Measurements from ENCODE around the gene ISCA2. TPM values are rescaled to one million over a fixed set of nuclear protein-coding genes. Genes with fewer than 3 reads are reported as not detected.

Gene ISCA2
- total RNA-seq, 2 donors from 2014 or later = 29.9 to 34.2 TPM

DNA sequence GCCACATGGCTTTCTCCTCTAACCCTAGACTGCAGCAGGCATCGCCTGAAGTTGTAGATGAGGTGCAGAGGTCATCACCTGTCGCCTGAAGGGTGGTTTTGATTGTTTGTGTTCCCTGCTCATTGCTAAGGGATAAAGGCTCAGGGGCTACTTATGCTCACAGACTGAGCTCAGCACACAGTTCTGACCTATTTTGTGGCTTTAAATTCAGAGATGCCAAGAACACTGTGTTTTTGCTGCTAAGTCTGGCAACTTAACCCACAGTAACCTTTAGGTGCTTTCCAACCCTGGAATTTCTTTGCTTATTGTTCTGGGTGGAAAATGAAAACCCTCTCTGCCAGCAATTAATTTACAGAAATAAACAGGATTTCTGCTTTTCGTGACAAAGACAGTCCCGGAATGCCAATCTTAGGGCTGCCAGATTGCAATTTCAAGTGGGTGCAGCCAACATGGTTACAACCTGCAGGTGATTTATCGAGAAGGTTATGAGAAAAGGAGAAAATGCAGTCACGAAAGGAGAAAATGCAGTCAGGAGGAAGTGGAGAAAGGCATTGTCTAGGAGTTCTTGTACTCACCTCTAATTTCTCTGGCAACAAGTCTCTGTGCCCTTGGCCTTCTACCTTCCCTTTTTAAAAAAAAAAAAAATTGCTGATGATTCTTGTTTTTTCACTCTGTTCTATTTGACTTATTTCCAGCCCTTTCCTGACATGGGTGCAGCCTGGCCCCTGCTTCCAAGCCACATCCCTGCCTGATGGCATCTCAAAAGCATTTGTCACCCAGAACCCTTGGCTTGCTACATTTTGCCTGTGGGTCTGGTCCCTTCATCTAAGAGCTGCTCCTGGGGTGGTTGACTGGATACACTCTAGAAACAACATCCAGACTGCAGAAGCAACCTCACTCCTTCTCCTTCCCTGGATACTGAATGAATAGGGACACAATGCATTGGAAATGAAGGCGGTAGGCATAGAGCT is 23.7 kb upstream of the ISCA2 start:
- H3K4me1 Mint-ChIP-seq (ENCODE audit: low read depth) = no peaks in the 10 kb centered on the region
- DNase-seq (no peak), ATAC-seq (replicated peaks in 1 of 2) (no peak)
- H3K4me3 Mint-ChIP-seq = no peak overlapping the region
- H3K36me3 Mint-ChIP-seq (ENCODE audit: insufficient read depth in 2 of 2) = no peaks in the 10 kb centered on the region
- H3K27me3 Mint-ChIP-seq (ENCODE audit: low read depth) = no peaks in the 10 kb centered on the region
- H3K9me3 Mint-ChIP-seq = no peaks in the 10 kb centered on the region
- H3K27ac Mint-ChIP-seq = no peak overlapping the region

DNA sequence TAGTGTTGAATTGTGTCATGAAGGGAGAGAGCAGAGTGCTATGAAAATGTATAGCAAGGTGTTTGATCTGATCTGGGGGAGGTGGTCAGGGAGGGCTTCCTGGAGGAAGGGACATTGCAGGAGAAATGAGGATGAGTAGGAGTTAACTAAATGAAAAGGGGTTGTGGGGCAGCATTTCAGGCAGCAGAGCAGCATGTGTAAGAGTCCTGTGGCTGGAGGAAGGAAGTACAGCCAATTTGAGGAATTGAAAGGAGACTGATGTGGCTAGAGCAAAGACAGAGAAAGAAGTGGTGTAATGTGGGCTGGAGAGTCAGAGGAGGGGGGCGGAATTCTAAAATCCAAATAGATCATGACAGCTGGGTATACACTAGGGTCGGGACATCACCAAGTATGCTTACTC is 21.0 kb upstream of the ISCA2 start:
- Mint-ChIP-seq H3K27ac (no peak overlapping the region), H3K4me1 (ENCODE audit: low read depth) (peaks cover 6% of the 10 kb centered on the region), H3K27me3 (ENCODE audit: low read depth) (no peaks in the 10 kb centered on the region), H3K9me3 (no peaks in the 10 kb centered on the region), H3K4me3 (no peak overlapping the region), H3K36me3 (ENCODE audit: insufficient read depth in 2 of 2) (no peaks in the 10 kb centered on the region)
- DNase-seq = no peak
- ATAC-seq (replicated peaks in 1 of 2) = no peak

DNA sequence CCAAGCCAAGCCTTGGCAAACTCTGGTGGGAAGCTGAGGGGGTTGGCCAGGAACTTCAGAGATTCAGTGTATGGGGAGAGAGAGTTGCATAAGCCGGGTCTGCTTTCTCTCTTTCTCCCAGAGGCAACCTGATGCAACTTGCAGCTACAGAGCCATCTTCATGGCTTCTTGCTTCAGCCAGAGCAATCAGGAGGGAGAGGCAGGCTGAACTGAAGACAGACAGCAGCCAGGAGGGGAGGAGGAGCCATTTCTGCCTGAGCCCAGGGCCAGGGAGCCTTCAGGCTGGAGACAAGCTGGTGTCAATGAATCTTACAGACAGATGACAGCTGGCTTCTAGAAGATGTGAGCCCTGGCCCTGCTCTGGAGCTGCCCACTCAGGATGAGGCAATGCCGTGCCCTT is 19.2 kb upstream of the ISCA2 start:
- Mint-ChIP-seq H3K36me3 (ENCODE audit: insufficient read depth in 2 of 2) (no peaks in the 10 kb centered on the region), H3K4me1 (ENCODE audit: low read depth) (peaks cover 6% of the 10 kb centered on the region), H3K27ac (no peak overlapping the region), H3K27me3 (ENCODE audit: low read depth) (no peaks in the 10 kb centered on the region), H3K4me3 (no peak overlapping the region), H3K9me3 (no peaks in the 10 kb centered on the region)
- ATAC-seq (replicated peaks in 1 of 2) = no peak
- DNase-seq = no peak

DNA sequence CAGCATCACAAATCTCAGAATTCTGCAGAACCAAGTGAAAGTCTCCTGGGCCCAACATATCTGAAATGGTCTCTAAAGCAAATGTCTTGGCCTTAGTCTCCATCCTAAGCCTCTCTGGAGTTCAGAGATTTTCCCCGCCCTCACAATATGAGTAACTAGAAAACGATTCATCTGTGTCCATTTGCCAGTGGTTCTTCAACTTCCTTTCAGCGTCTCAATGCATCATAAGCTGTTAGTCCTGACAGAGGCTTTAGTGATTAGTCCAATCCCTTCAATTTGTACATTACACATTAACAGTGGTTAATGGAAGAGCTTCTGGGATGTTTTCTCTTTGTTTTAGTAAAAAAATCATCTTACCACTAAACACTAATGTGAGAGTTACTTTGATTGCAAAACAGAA is 17.9 kb upstream of the ISCA2 start:
- Mint-ChIP-seq H3K36me3 (ENCODE audit: insufficient read depth in 2 of 2) (no peaks in the 10 kb centered on the region), H3K9me3 (no peaks in the 10 kb centered on the region), H3K4me1 (ENCODE audit: low read depth) (peaks cover 6% of the 10 kb centered on the region), H3K27ac (no peak overlapping the region), H3K27me3 (ENCODE audit: low read depth) (no peaks in the 10 kb centered on the region), H3K4me3 (no peak overlapping the region)
- ATAC-seq (replicated peaks in 1 of 2) (no peak), DNase-seq (no peak)

DNA sequence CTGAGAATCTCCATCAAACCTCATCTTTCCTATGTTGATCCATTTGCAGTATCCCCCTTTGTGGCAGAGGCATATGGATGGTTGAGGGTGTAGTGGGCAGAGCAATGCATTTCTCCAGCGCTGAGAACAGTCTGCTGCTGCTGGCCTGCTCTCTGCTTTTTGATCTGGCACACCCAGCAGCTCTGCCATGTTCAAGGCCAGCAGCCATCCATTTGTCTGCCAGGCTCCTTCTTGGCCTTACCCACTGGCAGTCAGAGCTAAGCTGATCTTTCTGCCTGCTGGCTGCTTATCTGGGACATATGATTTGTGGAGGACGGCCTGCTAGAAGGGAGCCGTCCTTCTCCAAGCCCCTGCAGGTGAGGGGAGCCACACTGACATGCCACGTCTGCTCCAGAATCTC is 17.5 kb upstream of the ISCA2 start:
- no peak for ATAC-seq (replicated peaks in 1 of 2)
- Mint-ChIP-seq H3K4me1 (ENCODE audit: low read depth) (peaks cover 6% of the 10 kb centered on the region), H3K4me3 (no peak overlapping the region), H3K36me3 (ENCODE audit: insufficient read depth in 2 of 2) (no peaks in the 10 kb centered on the region), H3K27me3 (ENCODE audit: low read depth) (no peaks in the 10 kb centered on the region), H3K9me3 (no peaks in the 10 kb centered on the region), H3K27ac (no peak overlapping the region)
- no peak for DNase-seq

DNA sequence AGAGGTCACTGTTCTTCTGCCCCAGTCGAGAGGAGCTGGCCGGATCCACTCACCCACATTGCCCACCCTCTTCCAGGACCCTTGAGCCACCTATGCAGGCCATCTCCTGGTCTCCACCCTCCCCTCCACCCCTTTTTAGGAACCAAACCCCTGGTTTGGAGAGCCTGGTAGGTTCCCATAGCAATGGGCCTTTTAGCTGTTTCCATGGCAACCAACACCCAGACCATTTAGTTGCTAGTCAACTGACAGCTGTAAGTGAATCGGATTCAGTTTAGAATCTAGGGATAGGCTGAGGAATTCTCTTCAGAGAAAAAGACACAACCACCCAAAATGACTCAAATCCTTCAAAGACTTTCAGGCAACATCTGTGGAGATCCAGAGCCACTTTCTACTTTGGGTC is 17.0 kb upstream of the ISCA2 start:
- Mint-ChIP-seq H3K36me3 (ENCODE audit: insufficient read depth in 2 of 2) (no peaks in the 10 kb centered on the region), H3K27ac (no peak overlapping the region), H3K27me3 (ENCODE audit: low read depth) (no peaks in the 10 kb centered on the region), H3K9me3 (no peaks in the 10 kb centered on the region), H3K4me1 (ENCODE audit: low read depth) (peaks cover 6% of the 10 kb centered on the region), H3K4me3 (no peak overlapping the region)
- DNase-seq = no peak
- no peak for ATAC-seq (replicated peaks in 1 of 2)

DNA sequence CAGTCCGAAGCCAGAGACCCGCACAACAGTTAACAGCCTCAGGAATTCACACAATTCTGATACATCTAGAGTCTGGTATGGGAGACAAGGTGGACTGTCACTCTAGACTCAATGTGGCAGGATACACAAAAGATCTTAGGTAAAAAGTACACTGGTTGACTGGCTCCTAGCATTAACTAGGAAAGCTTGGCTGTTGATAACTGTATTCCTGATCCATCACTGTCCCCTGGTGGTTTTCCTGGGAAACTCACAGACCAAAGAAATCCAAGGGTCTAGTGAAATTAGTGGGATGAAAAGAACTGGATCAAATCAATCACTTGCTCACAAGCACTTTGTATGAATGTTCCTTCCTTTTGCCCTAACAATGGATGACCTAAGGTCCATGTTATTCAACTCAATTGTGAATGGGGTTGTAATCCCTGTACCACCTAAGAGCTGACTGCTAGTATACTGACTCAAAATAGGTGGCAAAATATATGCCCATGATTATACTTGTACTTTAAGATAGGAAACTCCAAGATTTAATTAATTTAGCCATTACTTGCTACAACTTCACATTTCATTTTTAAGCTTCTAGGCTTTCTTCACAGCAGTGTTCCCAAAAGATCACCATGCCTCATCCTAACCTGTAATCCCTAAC is 14.4 kb upstream of the ISCA2 start:
- Mint-ChIP-seq H3K9me3 (no peaks in the 10 kb centered on the region), H3K4me3 (no peak overlapping the region), H3K36me3 (ENCODE audit: insufficient read depth in 2 of 2) (peaks cover 0 to under 1% of the 10 kb centered on the region in 2 donors), H3K27ac (no peak overlapping the region), H3K27me3 (ENCODE audit: low read depth) (no peaks in the 10 kb centered on the region), H3K4me1 (ENCODE audit: low read depth) (peaks cover 6% of the 10 kb centered on the region)
- ATAC-seq (replicated peaks in 1 of 2) (no peak), DNase-seq (no peak)

DNA sequence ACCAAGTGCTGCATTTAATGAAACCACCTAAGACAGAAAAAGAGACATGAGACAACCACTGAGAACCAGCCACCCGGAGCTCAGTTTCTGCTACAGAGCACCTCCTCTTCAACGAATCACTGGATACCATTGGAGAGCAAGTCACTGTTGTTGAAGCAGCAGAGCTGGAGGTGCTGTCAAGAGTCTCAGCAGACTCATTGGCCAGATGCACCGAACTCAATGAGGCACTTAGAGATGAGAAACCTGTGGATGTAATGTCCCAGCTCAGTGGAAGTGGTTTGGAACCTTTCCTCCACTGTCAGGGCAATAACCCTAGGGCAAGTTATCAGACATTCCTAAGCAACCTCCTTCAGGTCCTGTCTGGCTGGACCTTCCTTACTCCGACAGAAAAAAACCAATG is 13.5 kb upstream of the ISCA2 start:
- peaks cover 6% of the 10 kb centered on the region for H3K4me1 Mint-ChIP-seq (ENCODE audit: low read depth)
- no peak overlapping the region for H3K27ac Mint-ChIP-seq
- peaks cover 0 to 3% of the 10 kb centered on the region in 2 donors for H3K36me3 Mint-ChIP-seq (ENCODE audit: insufficient read depth in 2 of 2)
- H3K9me3 Mint-ChIP-seq = no peaks in the 10 kb centered on the region
- no peak for ATAC-seq (replicated peaks in 1 of 2)
- H3K27me3 Mint-ChIP-seq (ENCODE audit: low read depth) = no peaks in the 10 kb centered on the region
- no peak for DNase-seq
- no peak overlapping the region for H3K4me3 Mint-ChIP-seq

DNA sequence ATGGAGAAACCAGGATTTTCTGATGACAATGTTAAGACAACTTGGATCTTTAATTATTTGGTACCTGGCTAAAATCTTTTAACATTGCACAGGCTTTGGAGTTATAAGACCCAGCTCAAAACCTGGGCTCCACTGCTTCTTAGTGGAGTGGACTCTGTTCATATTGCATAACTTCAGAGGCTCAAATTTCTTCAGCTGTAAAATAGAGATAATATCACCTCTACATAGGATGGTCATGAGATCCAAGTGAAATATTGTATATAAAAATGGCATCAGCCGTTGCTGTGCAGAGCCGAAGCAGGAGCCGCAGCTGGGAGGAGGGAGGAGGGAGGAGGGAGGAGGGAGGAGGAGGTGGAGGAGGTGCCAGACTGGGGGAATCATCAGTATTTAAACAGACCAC is 11.0 kb upstream of the ISCA2 start:
- Mint-ChIP-seq H3K27ac (no peak overlapping the region), H3K9me3 (no peaks in the 10 kb centered on the region), H3K27me3 (ENCODE audit: low read depth) (no peaks in the 10 kb centered on the region), H3K4me3 (no peak overlapping the region), H3K4me1 (ENCODE audit: low read depth) (peaks cover 5% of the 10 kb centered on the region), H3K36me3 (ENCODE audit: insufficient read depth in 2 of 2) (peaks cover 0 to 3% of the 10 kb centered on the region in 2 donors)
- DNase-seq = no peak
- no peak for ATAC-seq (replicated peaks in 1 of 2)

DNA sequence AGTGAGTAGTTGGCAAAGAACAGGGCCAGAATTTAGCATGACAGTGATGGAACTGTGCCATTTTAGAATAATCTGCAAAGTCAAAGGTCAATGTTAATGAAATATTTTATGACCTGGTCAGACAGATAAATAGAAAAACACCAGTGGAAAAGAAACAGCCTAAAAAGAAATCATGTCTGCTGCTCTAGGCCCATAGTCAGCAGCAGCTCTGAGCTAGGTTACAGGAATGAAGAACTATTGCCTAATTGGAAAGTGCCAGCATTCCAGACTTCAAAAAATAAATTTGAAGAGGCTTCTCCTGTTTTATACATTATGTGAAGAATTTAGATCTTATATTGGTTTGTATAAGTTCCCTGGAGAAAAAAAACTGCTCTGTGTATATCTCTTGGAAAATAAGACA is 10.2 kb upstream of the ISCA2 start:
- Mint-ChIP-seq H3K27ac (no peak overlapping the region), H3K36me3 (ENCODE audit: insufficient read depth in 2 of 2) (peaks cover 0 to 3% of the 10 kb centered on the region in 2 donors), H3K4me3 (no peak overlapping the region), H3K4me1 (ENCODE audit: low read depth) (peaks cover 5% of the 10 kb centered on the region), H3K9me3 (no peaks in the 10 kb centered on the region), H3K27me3 (ENCODE audit: low read depth) (no peaks in the 10 kb centered on the region)
- DNase-seq (no peak), ATAC-seq (replicated peaks in 1 of 2) (no peak)

DNA sequence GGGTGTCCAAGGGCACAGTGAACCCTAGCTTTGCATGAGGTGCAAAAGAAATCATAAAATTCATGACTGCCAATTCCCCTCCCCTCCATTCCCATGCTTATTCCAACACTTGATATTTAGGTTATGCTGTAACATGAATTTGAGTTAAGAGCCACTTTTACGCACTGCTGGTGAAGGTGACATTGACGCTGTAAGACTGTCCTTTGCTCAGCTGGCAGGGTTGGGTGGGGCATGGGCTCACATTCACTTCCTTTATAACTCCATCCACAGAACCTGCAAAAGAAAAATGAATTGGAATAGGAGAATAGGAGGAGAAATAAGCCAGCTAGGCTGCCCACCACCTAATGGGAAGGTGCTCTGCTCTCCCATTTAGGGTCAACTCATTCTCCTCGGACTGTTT is 7.4 kb upstream of the ISCA2 start:
- Mint-ChIP-seq H3K27ac (no peak overlapping the region), H3K9me3 (no peaks in the 10 kb centered on the region), H3K27me3 (ENCODE audit: low read depth) (no peaks in the 10 kb centered on the region), H3K36me3 (ENCODE audit: insufficient read depth in 2 of 2) (peaks cover 0 to 3% of the 10 kb centered on the region in 2 donors), H3K4me1 (ENCODE audit: low read depth) (peaks cover 11% of the 10 kb centered on the region), H3K4me3 (no peak overlapping the region)
- DNase-seq (no peak), ATAC-seq (replicated peaks in 1 of 2) (no peak)

DNA sequence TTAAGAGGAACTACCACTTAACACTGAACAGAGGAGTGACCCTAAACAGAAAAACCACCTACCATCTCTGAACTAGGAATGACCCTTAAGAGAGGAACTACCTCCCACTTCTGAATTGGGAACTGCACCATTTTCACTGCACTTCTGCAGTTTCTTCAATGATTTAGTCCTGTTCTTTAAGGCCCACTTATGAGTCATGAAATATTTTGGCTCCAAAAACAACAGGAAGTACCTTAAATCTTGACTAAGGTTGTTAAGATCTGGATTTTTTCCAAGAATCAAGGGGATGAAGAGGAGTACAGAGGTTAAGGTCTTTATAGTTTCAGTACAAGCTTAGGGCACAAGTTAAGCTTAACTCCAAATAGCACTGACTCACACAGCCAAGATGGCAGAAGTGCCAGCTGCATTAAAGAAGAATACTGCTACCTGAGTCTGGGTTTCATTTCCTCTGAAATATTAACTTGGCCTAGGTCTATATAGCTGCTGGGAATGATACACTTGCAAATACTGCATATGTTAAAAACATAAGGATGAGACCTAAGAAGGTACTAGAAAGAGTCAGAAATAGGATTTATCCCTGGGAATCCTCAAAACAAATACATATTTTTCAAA is 4.7 kb upstream of the ISCA2 start:
- Mint-ChIP-seq H3K27ac (no peak overlapping the region), H3K4me1 (ENCODE audit: low read depth) (peaks cover 11% of the 10 kb centered on the region)

DNA sequence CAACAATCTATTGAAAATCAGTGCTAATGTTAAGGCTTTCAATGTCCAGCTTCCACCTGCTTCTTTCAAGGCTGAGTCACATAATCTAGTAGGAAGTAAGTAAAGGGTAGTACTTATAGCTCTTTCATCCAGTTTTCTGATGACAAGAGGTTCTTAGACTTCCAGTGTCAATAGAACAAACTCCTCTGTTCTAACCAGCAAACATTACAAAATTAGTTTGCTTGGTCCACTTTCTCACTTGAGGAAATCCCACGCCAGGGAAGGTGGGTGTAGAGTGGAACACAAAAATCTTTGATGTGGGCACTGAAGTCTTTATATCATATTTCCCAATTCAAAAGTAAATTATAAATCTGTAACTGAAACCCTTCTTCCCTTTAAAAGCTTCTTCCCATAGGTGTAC is 3.1 kb upstream of the ISCA2 start:
- H3K9me3 Mint-ChIP-seq = no peaks in the 10 kb centered on the region
- no peak for ATAC-seq (replicated peaks in 1 of 2)

More for the DNA sequence above, 4.7 kb upstream of the ISCA2 start:
- Mint-ChIP-seq H3K9me3 (no peaks in the 10 kb centered on the region), H3K4me3 (no peak overlapping the region), H3K36me3 (ENCODE audit: insufficient read depth in 2 of 2) (peaks cover 0 to 3% of the 10 kb centered on the region in 2 donors), H3K27me3 (ENCODE audit: low read depth) (no peaks in the 10 kb centered on the region)
- DNase-seq = no peak
- no peak for ATAC-seq (replicated peaks in 1 of 2)

More for the DNA sequence above, 3.1 kb upstream of the ISCA2 start:
- DNase-seq = no peak
- Mint-ChIP-seq H3K27me3 (ENCODE audit: low read depth) (no peaks in the 10 kb centered on the region), H3K4me3 (no peak overlapping the region), H3K36me3 (ENCODE audit: insufficient read depth in 2 of 2) (no peaks in the 10 kb centered on the region), H3K27ac (no peak overlapping the region), H3K4me1 (ENCODE audit: low read depth) (peaks cover 26% of the 10 kb centered on the region)

Measured in activated T-cell treated with anti-CD3 and anti-CD28 coated beads, Interleukin-2, amount 50 U/mL, for 72 hours (primary cell).